H1 (cell line): ENCODE results near the gene COMT. TPM values are rescaled to one million over a fixed set of nuclear protein-coding genes. Genes with fewer than 3 reads are reported as not detected.

ENCODE experiments used
- HDAC6 ChIP-seq: IDR thresholded peaks from one replicate; pipeline ENCODE4 v1.7.1; 2012; ENCODE audit warnings: low read depth, mild to moderate bottlenecking, inconsistent platforms, low read length, moderate library complexity
- KDM1A ChIP-seq: fragments of 200-600, 300-600 bp; sonication (generic); IDR thresholded peaks from 2 replicates; pipeline ENCODE4 v1.7.1; 2016; ENCODE audit warnings: mild to moderate bottlenecking, low read length, borderline replicate concordance
- SP4 ChIP-seq: IDR thresholded peaks from 2 replicates; pipeline ENCODE4 v1.6.1; 2012; ENCODE audit warnings: low read length, inconsistent platforms
- SRF ChIP-seq: IDR thresholded peaks from 2 replicates; pipeline ENCODE4 v1.6.1; 2011; ENCODE audit warnings: mild to moderate bottlenecking, low read depth, low read length, moderate library complexity
- polyA plus RNA-seq, 7 experiments: library from polyadenylated mRNA; depleted of rRNA in 3 of 7; stranded (reverse) in 5 of 7; unstranded in 2 of 7; fragments of >200 nt in 5 of 7; fragments of 200-250 nt in 2 of 7; gene quantifications; 1 replicate in 5 of 7; 2 replicates in 1 of 7; 4 replicates in 1 of 7; pipeline versions ENCODE4 v1.2.1 to v1.2.3, GENCODE V29; 2011 to 2013; ENCODE audit warnings: missing spikeins in 2 of 7, mixed read lengths in 2 of 7
- total RNA-seq: library from RNA; stranded (reverse); fragmentation: NEBNext Ultra II Directional; extraction: Animal tissue kit (Norgen Biotek cat#: 25700); gene quantifications from 2 replicates; pipeline ENCODE4 v1.2.1, GENCODE V29; 2021

COMT gene
- total and polyA plus RNA-seq, 2 of the 8 experiments (the other 6 are each of a cell fraction or from before 2014, with no cell fraction given), result 15.2 to 33.7 TPM

DNA sequence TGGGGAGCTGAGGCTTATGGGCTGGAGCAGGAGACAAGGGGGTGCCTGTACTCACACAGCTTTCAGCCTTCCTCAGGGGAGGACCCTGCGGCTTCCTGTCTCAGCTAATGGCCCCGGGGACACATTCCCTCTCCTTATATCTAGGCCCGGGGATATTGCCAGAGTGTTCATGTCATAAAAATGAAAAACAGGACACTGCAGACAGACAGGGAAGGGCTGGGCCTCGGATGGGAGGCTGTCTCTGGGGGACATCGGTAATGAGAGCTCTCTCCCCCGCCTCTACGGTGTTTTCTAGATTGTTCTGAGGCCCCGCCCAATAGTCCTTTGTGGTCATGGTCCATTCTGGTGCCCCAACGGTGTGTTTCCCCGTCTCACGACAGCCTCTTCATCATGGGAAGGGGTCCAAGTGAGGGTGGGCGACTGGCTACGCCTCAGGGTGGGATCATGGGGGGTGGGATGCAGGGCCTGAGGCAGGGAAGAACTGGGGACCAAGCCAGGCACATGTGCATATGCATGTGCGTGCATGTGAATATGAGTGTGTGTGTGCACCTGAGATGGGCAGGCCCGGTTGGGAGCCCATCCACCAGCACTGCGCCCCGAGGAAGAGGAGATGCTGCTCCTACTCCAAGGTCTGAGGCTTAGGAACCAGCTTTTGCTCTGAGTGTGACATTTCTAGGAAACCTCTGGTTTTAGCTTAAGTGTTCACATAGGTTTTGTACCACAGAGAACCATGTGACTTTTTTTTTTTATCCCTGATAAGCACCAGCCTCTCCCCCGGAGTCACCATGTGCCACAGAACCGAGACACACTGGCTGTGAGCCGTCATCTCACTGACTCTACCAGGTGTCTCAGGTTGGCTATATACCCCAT lies 69.8 kb downstream of the COMT start (continued):
- TF ChIP-seq HDAC6, result no peak
- no peak for TF ChIP-seq SRF
- no peak for TF ChIP-seq SP4
- no peak for TF ChIP-seq KDM1A
- TF ChIP-seq, all 59 proteins: peak for 0
